HG02840 (cell line): ENCODE results near the gene TBC1D4.

Experiments
- ATAC-seq: cut with Tn5 transposase; IDR thresholded peaks from one replicate; pipeline ENCODE4 v1.9.1; 2021; ENCODE audit warnings: mild to moderate bottlenecking, moderate library complexity, moderate number of reproducible peaks; ENCODE audit not compliant: unreplicated experiment, low FRiP score

TBC1D4 gene

GRCh38 chr13:75486146-75487062, 4.4 kb upstream of the TBC1D4 start:
- no peak for ATAC-seq

DNA sequence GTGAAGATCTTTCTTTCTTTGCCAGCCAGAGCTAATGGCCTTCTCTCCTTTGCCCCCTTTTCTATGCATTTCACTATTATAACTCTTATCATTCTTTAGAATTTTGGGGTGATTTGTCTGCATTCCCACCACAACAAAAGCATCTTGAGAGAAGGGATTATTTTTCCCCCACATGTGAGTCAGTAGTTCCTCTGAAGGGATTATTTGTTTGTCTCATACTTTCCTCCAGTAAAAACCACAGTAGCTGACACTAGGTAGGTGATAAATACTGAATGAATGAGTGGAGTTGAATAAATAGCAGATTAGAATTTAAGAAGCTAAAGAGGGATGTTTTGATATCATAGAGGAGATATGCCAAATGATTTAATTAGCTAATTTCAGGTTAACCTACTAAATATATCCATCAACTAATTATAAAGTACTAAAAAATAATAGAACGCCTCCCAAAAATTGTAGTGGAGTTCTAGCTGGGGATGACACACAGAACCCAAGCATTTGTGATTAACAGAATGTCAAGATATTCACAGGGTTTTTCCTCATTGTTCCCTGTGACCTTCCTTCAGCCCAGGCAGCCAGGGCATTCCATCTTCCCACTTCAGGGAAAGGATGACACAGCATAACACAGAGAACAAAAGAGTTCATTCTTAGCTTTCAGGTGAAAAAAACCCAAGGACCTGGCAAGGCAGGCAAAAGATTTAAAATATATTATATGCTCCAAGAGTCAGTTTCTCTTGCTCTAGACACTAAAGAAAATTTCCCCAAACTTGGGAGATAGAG, 3.5 kb upstream of the TBC1D4 start:
- no peak for ATAC-seq

DNA sequence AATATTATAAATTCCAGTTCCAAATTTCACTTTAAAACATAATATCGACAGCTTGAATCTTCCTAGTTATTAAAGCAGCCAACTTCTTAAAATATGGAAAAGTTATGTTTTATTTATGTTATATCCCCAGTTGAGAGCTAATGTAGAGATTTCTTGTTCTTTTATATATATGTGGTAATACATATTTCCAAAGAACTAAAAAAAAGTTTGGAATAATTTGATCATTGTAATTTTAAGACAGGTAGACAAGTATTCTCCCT, 781 bp upstream of the TBC1D4 start:
- ATAC-seq: no peak

GRCh38 chr13:75481176-75482069, 546 bp downstream of the TBC1D4 start:
- ATAC-seq: peak; percentile 27

DNA sequence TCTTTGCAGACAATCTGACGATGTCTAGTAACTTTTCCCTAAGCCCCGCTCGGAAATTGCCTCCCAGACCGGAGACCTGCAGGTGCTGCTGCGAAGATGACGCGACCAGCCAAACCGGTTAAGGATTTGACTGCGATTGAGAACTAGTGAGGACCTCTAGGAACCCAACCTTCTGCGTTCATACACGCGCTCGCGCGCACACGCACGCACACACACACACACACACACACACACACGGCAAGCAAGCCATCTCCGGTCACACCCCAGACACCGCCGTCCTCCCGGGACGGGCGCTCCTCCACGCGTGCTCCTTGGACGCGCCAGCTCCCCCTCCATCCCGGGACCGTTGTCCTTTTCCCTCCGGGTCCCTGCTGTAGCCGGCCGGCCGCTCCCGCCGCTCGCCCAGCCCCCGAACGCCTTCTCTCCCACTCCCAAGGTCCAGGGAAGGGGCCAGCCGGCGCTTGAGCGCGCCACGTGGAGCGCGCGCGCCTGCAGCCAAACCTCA, 1.2 kb downstream of the TBC1D4 start:
- ATAC-seq: no peak

- ATAC-seq: no peak
Measured at GRCh38 chr13:75479102-75479740, 2.7 kb downstream of the TBC1D4 start.

- ATAC-seq: no peak
Measured at GRCh38 chr13:75478659-75479058, 3.3 kb downstream of the TBC1D4 start.

DNA sequence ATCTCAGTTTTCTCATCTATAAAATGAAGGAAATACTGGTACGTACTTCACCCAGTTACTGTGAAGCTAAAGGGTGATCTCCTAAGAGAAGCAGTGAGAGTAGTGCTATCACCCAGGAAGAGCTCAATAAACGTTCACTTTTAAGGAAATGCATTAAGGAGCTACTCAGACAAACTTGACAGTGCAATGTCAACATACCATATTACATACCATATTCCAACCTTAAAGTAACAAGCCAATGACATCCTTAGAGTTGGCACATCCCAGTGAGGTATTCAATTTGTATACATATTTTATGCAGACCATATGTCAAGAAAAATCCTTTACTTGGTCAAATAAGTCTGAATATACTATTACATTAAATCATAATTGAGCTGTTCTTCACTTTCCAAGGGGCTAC, 7.0 kb downstream of the TBC1D4 start:
- ATAC-seq: no peak

- ATAC-seq: no peak
Measured at GRCh38 chr13:75473468-75473867, 8.5 kb downstream of the TBC1D4 start.

GRCh38 chr13:75470676-75471075, 11.3 kb downstream of the TBC1D4 start:
- no peak for ATAC-seq

GRCh38 chr13:75469047-75469446, 12.9 kb downstream of the TBC1D4 start:
- ATAC-seq: no peak

GRCh38 chr13:75468602-75469001, 13.4 kb downstream of the TBC1D4 start:
- ATAC-seq: no peak

GRCh38 chr13:75468098-75468497, 13.9 kb downstream of the TBC1D4 start:
- no peak for ATAC-seq

DNA sequence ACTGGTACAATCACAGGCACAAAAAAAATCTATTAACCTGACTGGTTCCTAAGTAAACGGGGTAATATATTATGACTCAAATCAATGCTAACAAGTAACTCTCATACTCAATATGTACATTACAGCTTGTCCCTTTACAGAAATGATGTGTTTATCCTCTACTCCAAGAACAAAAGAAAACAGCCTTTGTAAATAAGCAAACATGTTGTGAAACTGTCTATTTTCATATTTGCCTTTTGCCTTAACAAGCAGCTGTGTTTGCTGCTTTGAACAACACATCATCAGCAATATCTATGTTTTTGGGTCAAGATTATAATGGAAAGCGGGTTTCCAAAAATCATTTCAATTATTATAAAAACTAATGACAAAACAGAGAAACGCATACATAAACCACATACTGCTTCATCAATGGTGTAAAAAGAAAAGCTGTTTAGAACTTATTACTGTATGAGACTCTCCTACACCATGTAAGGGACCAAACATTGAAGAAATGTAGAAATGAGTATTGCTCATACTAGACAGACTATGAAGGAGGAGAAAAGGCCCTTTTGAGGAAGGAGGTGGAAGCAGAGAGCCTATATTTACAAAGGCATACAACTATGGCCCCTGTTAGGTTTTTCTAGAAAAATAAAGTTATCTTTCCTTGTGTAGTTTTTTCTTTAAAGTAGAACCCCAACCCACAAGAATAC, 14.8 kb downstream of the TBC1D4 start:
- ATAC-seq: no peak

GRCh38 chr13:75465236-75465635, 16.7 kb downstream of the TBC1D4 start:
- no peak for ATAC-seq

- no peak for ATAC-seq
Measured at GRCh38 chr13:75461314-75461713, 20.7 kb downstream of the TBC1D4 start.

GRCh38 chr13:75460644-75461043, 21.3 kb downstream of the TBC1D4 start:
- ATAC-seq: no peak

GRCh38 chr13:75458696-75459422, 23.1 kb downstream of the TBC1D4 start:
- ATAC-seq: peak; percentile 99

GRCh38 chr13:75455962-75456361, 26.0 kb downstream of the TBC1D4 start:
- no peak for ATAC-seq
